WTC11 (cell line): ENCODE data around the gene COG8.

ENCODE experiments used
- PRDM15 ChIP-seq: sonication (generic); formaldehyde crosslinking; IDR thresholded peaks from 2 replicates; pipeline ENCODE4 v1.8.0; 2022; ENCODE audit warnings: missing genetic modification reagents
- ZNF263 ChIP-seq: sonication (generic); formaldehyde crosslinking; IDR thresholded peaks from 2 replicates; pipeline ENCODE4 v1.8.1; 2022; ENCODE audit warnings: low read depth, mild to moderate bottlenecking, moderate library complexity, missing genetic modification reagents
- TF ChIP-seq, protein P1 (sequence below): sonication (generic); formaldehyde crosslinking; IDR thresholded peaks from 2 replicates; pipeline ENCODE4 v1.8.1; 2023; ENCODE audit warnings: mild to moderate bottlenecking, missing genetic modification reagents, moderate library complexity

GRCh38 chr16:69381231-69381630 lies 41.9 kb upstream of the COG8 start:
- TF ChIP-seq, protein P1, sequence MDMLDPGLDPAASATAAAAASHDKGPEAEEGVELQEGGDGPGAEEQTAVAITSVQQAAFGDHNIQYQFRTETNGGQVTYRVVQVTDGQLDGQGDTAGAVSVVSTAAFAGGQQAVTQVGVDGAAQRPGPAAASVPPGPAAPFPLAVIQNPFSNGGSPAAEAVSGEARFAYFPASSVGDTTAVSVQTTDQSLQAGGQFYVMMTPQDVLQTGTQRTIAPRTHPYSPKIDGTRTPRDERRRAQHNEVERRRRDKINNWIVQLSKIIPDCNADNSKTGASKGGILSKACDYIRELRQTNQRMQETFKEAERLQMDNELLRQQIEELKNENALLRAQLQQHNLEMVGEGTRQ (CRISPR knock-in tag) = no peak
- TF ChIP-seq ZNF263 (CRISPR knock-in tag) = no peak
- no peak for TF ChIP-seq PRDM15 (CRISPR knock-in tag)
